GM13977 (cell line): Measurements from ENCODE around the gene OR2AE1.

Source experiments
- DNase-seq: peaks from one replicate; pipeline ENCODE4 v3.0.0; 2012; ENCODE audit warnings: low spot score
- CTCF ChIP-seq: IDR thresholded peaks from 2 replicates; pipeline ENCODE4 v1.5.1; 2012; ENCODE audit warnings: mild to moderate bottlenecking, control low read depth; ENCODE audit not compliant: insufficient read depth; ENCODE audit errors: extremely low read depth, missing control alignments
- in situ Hi-C: fragments of 300-500 bp; cut with MboI; formaldehyde crosslinking; loops from one replicate; pipeline ENCODE4 v1.12.0; 2022; ENCODE audit warnings: low sequenced_read_pairs, low pct_unique_long_range_greater_than_20kb, mixed read lengths, inconsistent platforms; ENCODE audit not compliant: unreplicated experiment

The OR2AE1 gene

GRCh38 chr7:99876933-99877332, at the start of gene OR2AE1:
Gene OR2AE1 (minus strand): TSS chr7:99877033. CDS start chr7:99877033, 0 bp downstream.
- in situ Hi-C loops: no loop called here
- no peak for TF ChIP-seq CTCF
- DNase-seq: no peak

- no peak for TF ChIP-seq CTCF
- no peak for DNase-seq
- in situ Hi-C loops: no loop called here
Measured at GRCh38 chr7:99926321-99926720, 49.5 kb upstream of the OR2AE1 start.

- no peak for DNase-seq
- in situ Hi-C loops: no loop called here
Measured at GRCh38 chr7:99923200-99923599, 46.4 kb upstream of the OR2AE1 start.

GRCh38 chr7:99920149-99920548, 43.3 kb upstream of the OR2AE1 start:
- in situ Hi-C loops: no loop called here
- no peak for DNase-seq
- TF ChIP-seq CTCF: no peak

More at GRCh38 chr7:99923200-99923599, 46.4 kb upstream of the OR2AE1 start:
- TF ChIP-seq CTCF: no peak

GRCh38 chr7:99919814-99920112, 42.9 kb upstream of the OR2AE1 start:
- in situ Hi-C loops: no loop called here
- DNase-seq: no peak
- TF ChIP-seq CTCF: no peak

GRCh38 chr7:99918959-99919813, 42.4 kb upstream of the OR2AE1 start, which contains the start of gene TRIM4:
Gene TRIM4 (minus strand): TSS chr7:99919530. CDS start chr7:99919401, 129 bp downstream.
- in situ Hi-C loops: no loop called here
- DNase-seq: peak; percentile 96

More at GRCh38 chr7:99918959-99919813, 42.4 kb upstream of the OR2AE1 start, which contains the start of gene TRIM4:
- TF ChIP-seq CTCF: peak; percentile 15
